Liver (tissue), 9 donors: Measurements from ENCODE around the gene SLC2A8. TPM values are rescaled to one million over a fixed set of nuclear protein-coding genes. Genes with fewer than 3 reads are reported as not detected.

Source experiments
- DNase-seq: peaks from one replicate; pipeline ENCODE4 v3.0.0-alpha.2; 2017; ENCODE audit warnings: low spot score
- H3K27ac ChIP-seq, 2 donors: one replicate each; pipeline ENCODE4 v1.7.0; 2013; ENCODE audit warnings: inconsistent platforms in 2 of 2, low read length in 2 of 2, control low read depth in 1 of 2, low read depth in 1 of 2, mild to moderate bottlenecking in 1 of 2
- H3K27me3 ChIP-seq, 4 donors: one replicate each; pipeline versions ENCODE4 v1.6.1 to v1.7.0; 2013; ENCODE audit warnings: low read length in 3 of 4, inconsistent platforms in 1 of 4, mild to moderate bottlenecking in 1 of 4, moderate library complexity in 1 of 4; ENCODE audit not compliant: control insufficient read depth in 4 of 4, insufficient read depth in 4 of 4
- H3K36me3 ChIP-seq, 4 donors: one replicate each; pipeline versions ENCODE4 v1.6.1 to v1.7.0; 2013; ENCODE audit warnings: low read length in 3 of 4, mild to moderate bottlenecking in 3 of 4, low read depth in 1 of 4, moderate library complexity in 1 of 4; ENCODE audit not compliant: control insufficient read depth in 4 of 4, insufficient read depth in 3 of 4
- H3K4me1 ChIP-seq, 4 donors: one replicate each; pipeline versions ENCODE4 v1.6.1 to v1.7.0; 2013; ENCODE audit warnings: low read length in 3 of 4, mild to moderate bottlenecking in 3 of 4, moderate library complexity in 1 of 4; ENCODE audit not compliant: control insufficient read depth in 4 of 4, insufficient read depth in 4 of 4
- H3K4me3 ChIP-seq, 3 donors: one replicate each; pipeline versions ENCODE4 v1.6.1 to v1.7.0; 2013; ENCODE audit warnings: low read length in 3 of 3, control low read depth in 1 of 3, low read depth in 1 of 3, mild to moderate bottlenecking in 1 of 3
- H3K9ac ChIP-seq, 2 donors: one replicate each; pipeline ENCODE4 v1.7.0; 2013; ENCODE audit warnings: low read length in 2 of 2, mild to moderate bottlenecking in 2 of 2, moderate library complexity in 2 of 2, control low read depth in 1 of 2, low read depth in 1 of 2
- H3K9me3 ChIP-seq, 4 donors: one replicate each; pipeline versions ENCODE4 v1.6.1 to v1.7.0; 2013; ENCODE audit warnings: low read length in 3 of 4; ENCODE audit not compliant: control insufficient read depth in 4 of 4
- ATF3 ChIP-seq: IDR thresholded peaks from 2 replicates; pipeline ENCODE4 v1.6.1; 2016; ENCODE audit warnings: antibody characterized with exemption
- CTCF ChIP-seq: fragments of 150-350 bp; IDR thresholded peaks from 2 replicates; pipeline ENCODE4 v1.5.1; 2017; ENCODE audit warnings: improper control_type of control experiment, low read depth, low read length; ENCODE audit not compliant: missing input control
- EGR1 ChIP-seq, 2 donors: IDR thresholded peaks; 2 replicates each; pipeline ENCODE4 v1.6.1; 2016 to 2018; ENCODE audit warnings: antibody characterized with exemption in 2 of 2, low read depth in 2 of 2
- FOXA1 ChIP-seq: IDR thresholded peaks from 2 replicates; pipeline ENCODE4 v1.6.1; 2016; ENCODE audit warnings: antibody characterized with exemption
- FOXA2 ChIP-seq: IDR thresholded peaks from 2 replicates; pipeline ENCODE4 v1.6.1; 2016; ENCODE audit warnings: antibody characterized with exemption
- GABPA ChIP-seq, 2 donors: IDR thresholded peaks in 1 of 2; conservative IDR thresholded peaks in 1 of 2; 2 replicates each; pipeline ENCODE4 v1.6.1; 2016; ENCODE audit warnings: antibody characterized with exemption in 2 of 2, mild to moderate bottlenecking in 1 of 2, moderate library complexity in 1 of 2
- HNF4A ChIP-seq, 2 donors: conservative IDR thresholded peaks; 2 replicates each; pipeline ENCODE4 v1.6.1; 2016; ENCODE audit warnings: antibody characterized with exemption in 2 of 2, mild to moderate bottlenecking in 2 of 2
- HNF4G ChIP-seq: IDR thresholded peaks from 2 replicates; pipeline ENCODE4 v1.6.1; 2016; ENCODE audit warnings: antibody characterized with exemption
- JUND ChIP-seq, 2 donors: IDR thresholded peaks; 2 replicates each; pipeline ENCODE4 v1.6.1; 2016; ENCODE audit warnings: antibody characterized with exemption in 2 of 2
- MAX ChIP-seq: IDR thresholded peaks from 2 replicates; pipeline ENCODE4 v1.6.1; 2016; ENCODE audit warnings: antibody characterized with exemption
- NR2F2 ChIP-seq: IDR thresholded peaks from 2 replicates; pipeline ENCODE4 v1.6.1; 2016; ENCODE audit warnings: antibody characterized with exemption
- RAD21 ChIP-seq, 2 donors: IDR thresholded peaks; 2 replicates each; pipeline ENCODE4 v1.6.1; 2016; ENCODE audit warnings: antibody characterized with exemption in 2 of 2, mild to moderate bottlenecking in 2 of 2
- REST ChIP-seq: IDR thresholded peaks from 2 replicates; pipeline ENCODE4 v1.6.1; 2016; ENCODE audit warnings: antibody characterized with exemption, mild to moderate bottlenecking
- RXRA ChIP-seq, 2 donors: IDR thresholded peaks; 2 replicates each; pipeline ENCODE4 v1.6.1; 2017 to 2018; ENCODE audit warnings: antibody characterized with exemption in 2 of 2, mild to moderate bottlenecking in 1 of 2
- SP1 ChIP-seq: IDR thresholded peaks from 2 replicates; pipeline ENCODE4 v1.6.1; 2018; ENCODE audit warnings: antibody characterized with exemption, mild to moderate bottlenecking
- TAF1 ChIP-seq: conservative IDR thresholded peaks from 2 replicates; pipeline ENCODE4 v1.6.1; 2016; ENCODE audit warnings: antibody characterized with exemption, mild to moderate bottlenecking
- YY1 ChIP-seq: IDR thresholded peaks from 2 replicates; pipeline ENCODE4 v1.6.1; 2016; ENCODE audit warnings: antibody characterized with exemption, mild to moderate bottlenecking
- ZBTB33 ChIP-seq: IDR thresholded peaks from 2 replicates; pipeline ENCODE4 v1.6.1; 2016; ENCODE audit warnings: antibody characterized with exemption
- WGBS: extraction: QIAGEN DNeasy Blood & Tissue Kit; methylation state at CpG from one replicate; pipeline ENCODE4 v1.1.7; 2013; 5-methylcytosine and 5-hydroxymethylcytosine counted together
- polyA plus RNA-seq, 2 donors: library from polyadenylated mRNA; stranded (reverse) in 1 of 2; unstranded in 1 of 2; fragments of 200-250 nt in 1 of 2; fragments of >200 nt in 1 of 2; fragmentation: Nextera tagmentation in 1 of 2; extraction: Ambion mirVana in 1 of 2; gene quantifications; one replicate each; pipeline versions ENCODE4 v1.2.1 to v1.2.3, GENCODE V29; 2013 to 2015
- total RNA-seq, 2 donors: library from RNA; depleted of rRNA; stranded (reverse); fragments of >200 nt; gene quantifications; one replicate each; pipeline ENCODE4 v1.2.3, GENCODE V29; 2014
- donor health status: healthy.
- donor health status: healthy.
- donor health status: healthy.
- donor health status: healthy.
- donor health status: healthy.

The SLC2A8 gene
- total and polyA plus RNA-seq, 4 donors = 10.9 to 24.5 (median 19.9) TPM

GRCh38 chr9:127347831-127348776 is 48.9 kb upstream of the SLC2A8 start:
- TF ChIP-seq NR2F2 (no peak), YY1 (no peak), HNF4G (no peak), REST (no peak), CTCF (peak; percentile 36), RAD21 (IDR thresholded peaks at IDR 0.05) (peak in 1 of 2 donors; percentile 93)
- Histone ChIP-seq H3K9me3 (no peaks in the 10 kb centered on the region), H3K4me3 (no peak overlapping the region), H3K27ac (no peak overlapping the region), H3K27me3 (no peaks in the 10 kb centered on the region), H3K9ac (no peak overlapping the region), H3K36me3 (peaks cover 0 to 6% (median 1%) of the 10 kb centered on the region in 4 donors), H3K4me1 (no peaks in the 10 kb centered on the region)
- no peak for DNase-seq
- WGBS = 92% methylated on average over 8 of the region's 8 CpGs

- peaks cover 0 to 6% (median 1%) of the 10 kb centered on the region in 4 donors for H3K36me3 ChIP-seq
- no peak overlapping the region for H3K27ac ChIP-seq
- no peak overlapping the region for H3K9ac ChIP-seq
- no peak for DNase-seq
- no peaks in the 10 kb centered on the region for H3K9me3 ChIP-seq
- TF ChIP-seq YY1 (no peak), TAF1 (no peak), HNF4A (conservative IDR thresholded peaks at IDR 0.05) (no peak), FOXA2 (no peak), RAD21 (IDR thresholded peaks at IDR 0.05) (no peak), FOXA1 (no peak), MAX (no peak), SP1 (no peak), EGR1 (IDR thresholded peaks at IDR 0.05; ENCODE audit: low read depth in 2 of 2) (no peak), HNF4G (no peak), ATF3 (no peak), RXRA (IDR thresholded peaks at IDR 0.05) (no peak), REST (no peak), NR2F2 (no peak), ZBTB33 (no peak), JUND (IDR thresholded peaks at IDR 0.05) (no peak), GABPA (IDR thresholded peaks at IDR 0.05 in 1 of 2, conservative IDR thresholded peaks at IDR 0.05 in 1 of 2) (no peak)
- H3K27me3 ChIP-seq = no peaks in the 10 kb centered on the region
- no peak overlapping the region for H3K4me3 ChIP-seq
- H3K4me1 ChIP-seq = no peaks in the 10 kb centered on the region
- 97% methylated on average over 12 of the region's 12 CpGs for WGBS
Measured at GRCh38 chr9:127349483-127350113, 47.4 kb upstream of the SLC2A8 start.
